ENCODE data around the gene GPN1. TPM values are rescaled to one million over a fixed set of nuclear protein-coding genes. Genes with fewer than 3 reads are reported as not detected.

The GPN1 gene
- total and polyA plus RNA-seq, 2 of the 8 experiments (the other 6 are each of a cell fraction or from before 2014, with no cell fraction given): 38.7 to 43.5 TPM

- H3K9ac ChIP-seq (replicated peaks in 1 of 4; ENCODE audit: extremely low read depth in 1 of 4, low read depth in 3 of 4, low read length in 3 of 4): no peak overlapping the region
- no peak overlapping the region for H2BK12ac ChIP-seq (ENCODE audit: low read depth, low read length)
- CTCF ChIA-PET (ENCODE audit: partially characterized antibody): no interaction called here
- no peaks in the 10 kb centered on the region for H3K4me1 ChIP-seq (replicated peaks in 1 of 4; ENCODE audit: control insufficient read depth in 3 of 4, insufficient read depth in 4 of 4, low read length in 3 of 4)
- FAIRE-seq (no peak), DNase-seq (ENCODE audit: low read depth in 1 of 2, low spot score in 2 of 2) (no peak)
- H4K20me1 ChIP-seq (replicated peaks in 1 of 2; ENCODE audit: control insufficient read depth in 1 of 2, insufficient read depth in 2 of 2, low read length in 2 of 2): no peaks in the 10 kb centered on the region
- no peak overlapping the region for H2BK20ac ChIP-seq (ENCODE audit: low read length)
- no peaks in the 10 kb centered on the region for H3K79me2 ChIP-seq (ENCODE audit: control insufficient read depth in 1 of 2, insufficient read depth in 2 of 2, low read length in 2 of 2)
- H3K23ac ChIP-seq (ENCODE audit: insufficient read length): no peak overlapping the region
- no peaks in the 10 kb centered on the region for H3K79me1 ChIP-seq (ENCODE audit: low read depth, low read length)
- H3K4me3 ChIP-seq (ENCODE audit: extremely low read depth in 1 of 4, insufficient read depth in 2 of 4, low read depth in 3 of 4, low read length in 4 of 4): no peak overlapping the region
- H3K36me3 ChIP-seq (ENCODE audit: control insufficient read depth in 2 of 4, insufficient read depth in 4 of 4, low read length in 3 of 4): peaks cover 12 to 52% (median 40%) of the 10 kb centered on the region in 4 experiments
- TF ChIP-seq CBX5 (IDR thresholded peaks at IDR 0.05; ENCODE audit: low read depth, low read length): no peak
- no peak for TF ChIP-seq SRF (IDR thresholded peaks at IDR 0.05; ENCODE audit: low read depth, low read length)
- no peak for TF ChIP-seq SAP30 (IDR thresholded peaks at IDR 0.05; ENCODE audit: insufficient read depth, insufficient replicate concordance, low read length)
- TF ChIP-seq BRCA1 (IDR thresholded peaks at IDR 0.05; ENCODE audit: low read depth, low read length): no peak
- TF ChIP-seq SP4 (IDR thresholded peaks at IDR 0.05; ENCODE audit: low read length): no peak
- H2AFZ ChIP-seq (ENCODE audit: low read length): no peak overlapping the region
- no peak overlapping the region for H4K8ac ChIP-seq (ENCODE audit: extremely low read depth, insufficient read depth, low read length)
- H2BK15ac ChIP-seq (ENCODE audit: low read length): no peak overlapping the region
- WGBS, 2 experiments (ENCODE audit: extremely low coverage in 1 of 2, insufficient coverage in 1 of 2, insufficient read length in 1 of 2, insufficient replicate concordance in 2 of 2, low coverage in 1 of 2, low lambda C conversion rate in 2 of 2, missing lambda C conversion rate in 1 of 2): 90% methylated on average over 2 of the region's 2 CpGs; no CpG with 5 or more reads in 1 of the 2 experiments
- no peak overlapping the region for H4K5ac ChIP-seq (ENCODE audit: insufficient read length, low read depth, low read length)
- no peak overlapping the region for H2BK5ac ChIP-seq (ENCODE audit: low read depth, low read length)
- no peak overlapping the region for H2AK5ac ChIP-seq (ENCODE audit: low read depth, low read length)
- H3K18ac ChIP-seq (ENCODE audit: extremely low read depth, low read length): no peak overlapping the region
- POLR2A ChIA-PET (ENCODE audit: partially characterized antibody): no interaction called here
- H3K27ac ChIP-seq (ENCODE audit: low read depth, low read length): no peak overlapping the region
- H3K14ac ChIP-seq (ENCODE audit: insufficient read length): no peak overlapping the region
- no peaks in the 10 kb centered on the region for H3K23me2 ChIP-seq (ENCODE audit: low read depth, low read length)
- no peak overlapping the region for H2BK120ac ChIP-seq (replicated peaks; ENCODE audit: low read depth, low read length)
- H4K91ac ChIP-seq (replicated peaks; ENCODE audit: insufficient read length, low read length): no peak overlapping the region
- H3K27me3 ChIP-seq (replicated peaks in 1 of 4; ENCODE audit: control insufficient read depth in 3 of 4, extremely low read depth in 1 of 4, insufficient read depth in 3 of 4, low read length in 3 of 4): no peaks in the 10 kb centered on the region
- H3K4me2 ChIP-seq (ENCODE audit: insufficient read depth in 1 of 2, low read depth in 2 of 2, low read length in 2 of 2): no peak overlapping the region
- no peak overlapping the region for H3K4ac ChIP-seq (replicated peaks; ENCODE audit: insufficient read length, low read depth, low read length)
- no peaks in the 10 kb centered on the region for H3K9me3 ChIP-seq (ENCODE audit: insufficient read depth in 2 of 2, low read depth in 1 of 2, low read length in 1 of 2)
- H3K56ac ChIP-seq (replicated peaks; ENCODE audit: insufficient read length, low read depth, low read length): no peak overlapping the region
Observed at GRCh38 chr2:27640722-27641245, 11.9 kb downstream of the GPN1 start.
